ENCODE measurements around the gene CENPK. TPM values are rescaled to one million over a fixed set of nuclear protein-coding genes. Genes with fewer than 3 reads are reported as not detected.
"Not testable (repeated sequence)": the region's sequence is repeated elsewhere in the genome, so short reads cannot be mapped to it uniquely, and the experiment has no call there.

CENPK gene
- polyA plus RNA-seq, 1 experiment = 4.8 TPM

DNA sequence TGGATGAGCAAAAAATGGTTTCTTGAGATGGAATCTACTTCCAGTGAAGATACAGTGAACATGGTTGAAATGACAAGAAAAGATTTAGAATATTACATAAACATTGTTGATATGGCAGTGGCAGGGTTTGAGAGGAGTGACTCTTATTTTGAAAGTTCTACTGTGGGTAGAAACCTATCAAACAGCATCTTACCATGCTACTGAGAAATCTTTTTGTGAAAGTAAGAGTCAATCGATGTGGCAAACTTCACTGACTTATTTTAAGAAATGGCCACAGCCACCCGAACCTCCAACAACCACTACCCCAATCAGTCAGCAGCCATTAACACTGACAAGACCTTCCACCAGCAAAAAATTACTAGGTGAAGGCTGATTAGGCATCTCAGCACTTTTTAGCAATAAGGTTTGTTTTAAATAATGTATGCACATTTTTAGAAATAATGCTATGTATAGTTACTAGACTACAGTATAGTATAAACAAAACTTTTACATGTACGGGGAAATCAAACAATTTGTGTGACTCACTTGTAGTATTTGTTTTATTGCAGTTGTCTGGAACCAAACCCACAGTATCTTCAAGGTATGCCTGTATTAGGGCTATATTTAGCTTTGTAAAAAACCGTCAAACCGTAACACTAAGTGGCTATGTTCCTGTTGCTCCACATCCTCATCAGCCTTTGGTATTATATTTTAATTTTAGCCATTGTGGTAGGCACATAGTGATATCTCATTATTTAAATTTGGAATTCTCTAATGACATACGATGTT lies 50.6 kb downstream of the CENPK start:
- POLR2A ChIA-PET = no interaction called here
- CTCF ChIA-PET = no interaction called here
- no peak for TF ChIP-seq CTCF (IDR thresholded peaks at IDR 0.05; ENCODE audit: insufficient read depth, low read depth, low read length)
- H3K36me3 ChIP-seq (ENCODE audit: control insufficient read depth, insufficient read depth, low read length) = no peaks in the 10 kb centered on the region
- no peak overlapping the region for H3K4me3 ChIP-seq (ENCODE audit: low read depth, low read length)
- no peaks in the 10 kb centered on the region for H3K27me3 ChIP-seq (ENCODE audit: control insufficient read depth, insufficient read depth, low read length)
- no peak for DNase-seq (ENCODE audit: low read depth)

DNA sequence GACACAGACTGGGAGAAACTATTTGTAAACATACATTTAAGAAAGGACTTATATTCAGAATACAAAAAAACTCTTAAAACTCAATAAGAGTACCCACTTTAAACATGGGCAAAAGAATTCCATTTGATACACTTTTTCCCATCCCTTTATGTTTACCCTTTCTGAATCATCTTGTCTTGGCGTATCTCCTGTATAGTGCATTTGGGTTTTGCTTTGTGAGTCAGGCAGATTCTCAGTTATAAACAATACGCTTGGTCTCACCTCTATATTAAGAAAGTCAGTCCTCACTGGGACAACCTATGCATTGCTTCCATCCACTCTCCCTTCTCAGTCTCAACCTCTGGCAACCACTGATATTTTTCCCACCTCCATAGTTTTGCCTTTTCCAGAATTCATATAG lies 54.0 kb downstream of the CENPK start:
- TF ChIP-seq CTCF (IDR thresholded peaks at IDR 0.05; ENCODE audit: insufficient read depth, low read depth, low read length) = no peak
- no peak for DNase-seq (ENCODE audit: low read depth)
- ChIA-PET POLR2A (no interaction called here), CTCF (no interaction called here)
- Histone ChIP-seq H3K36me3 (ENCODE audit: control insufficient read depth, insufficient read depth, low read length) (no peaks in the 10 kb centered on the region), H3K27me3 (ENCODE audit: control insufficient read depth, insufficient read depth, low read length) (no peaks in the 10 kb centered on the region), H3K4me3 (ENCODE audit: low read depth, low read length) (no peak overlapping the region)

DNA sequence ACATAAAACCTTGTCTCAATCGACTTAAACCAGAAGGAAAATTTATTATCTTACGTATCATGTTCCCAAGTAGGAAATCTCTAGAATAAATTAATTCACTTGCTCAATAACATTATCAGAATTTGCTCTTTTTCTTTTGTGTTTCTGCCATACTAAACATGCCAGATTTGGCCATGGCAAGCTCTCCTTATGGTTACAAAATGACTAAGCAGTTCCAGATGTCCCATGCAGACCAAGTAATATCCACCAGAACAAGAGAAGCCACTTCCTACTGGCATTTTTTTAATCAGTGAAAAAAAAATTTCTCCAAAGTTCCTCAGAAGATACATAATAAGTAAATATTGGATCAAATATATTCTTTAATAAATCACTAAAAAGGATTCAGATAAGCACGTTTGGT lies 56.0 kb downstream of the CENPK start:
- POLR2A ChIA-PET = interaction anchor here (0.7 kb wide), 1 partner anchor 15 kb away, joined by 4 read pairs; no protein-coding TSS in a partner anchor

GRCh38 chr5:65489119-65489518 lies 73.8 kb downstream of the CENPK start:
- no peak for DNase-seq (ENCODE audit: low read depth)
- H3K36me3 ChIP-seq (ENCODE audit: control insufficient read depth, insufficient read depth, low read length) = no peaks in the 10 kb centered on the region
- H3K4me3 ChIP-seq (ENCODE audit: low read depth, low read length) = no peak overlapping the region
- H3K27me3 ChIP-seq (ENCODE audit: control insufficient read depth, insufficient read depth, low read length) = no peaks in the 10 kb centered on the region
- CTCF ChIA-PET = no interaction called here
- no peak for TF ChIP-seq CTCF (IDR thresholded peaks at IDR 0.05; ENCODE audit: insufficient read depth, low read depth, low read length)
- POLR2A ChIA-PET = no interaction called here

More for the DNA sequence above, 56.0 kb downstream of the CENPK start:
- no peak overlapping the region for H3K4me3 ChIP-seq (ENCODE audit: low read depth, low read length)
- H3K36me3 ChIP-seq (ENCODE audit: control insufficient read depth, insufficient read depth, low read length) = no peaks in the 10 kb centered on the region
- TF ChIP-seq CTCF (IDR thresholded peaks at IDR 0.05; ENCODE audit: insufficient read depth, low read depth, low read length) = no peak
- DNase-seq (ENCODE audit: low read depth) = peak; percentile 46
- CTCF ChIA-PET = no interaction called here
- no peaks in the 10 kb centered on the region for H3K27me3 ChIP-seq (ENCODE audit: control insufficient read depth, insufficient read depth, low read length)

DNA sequence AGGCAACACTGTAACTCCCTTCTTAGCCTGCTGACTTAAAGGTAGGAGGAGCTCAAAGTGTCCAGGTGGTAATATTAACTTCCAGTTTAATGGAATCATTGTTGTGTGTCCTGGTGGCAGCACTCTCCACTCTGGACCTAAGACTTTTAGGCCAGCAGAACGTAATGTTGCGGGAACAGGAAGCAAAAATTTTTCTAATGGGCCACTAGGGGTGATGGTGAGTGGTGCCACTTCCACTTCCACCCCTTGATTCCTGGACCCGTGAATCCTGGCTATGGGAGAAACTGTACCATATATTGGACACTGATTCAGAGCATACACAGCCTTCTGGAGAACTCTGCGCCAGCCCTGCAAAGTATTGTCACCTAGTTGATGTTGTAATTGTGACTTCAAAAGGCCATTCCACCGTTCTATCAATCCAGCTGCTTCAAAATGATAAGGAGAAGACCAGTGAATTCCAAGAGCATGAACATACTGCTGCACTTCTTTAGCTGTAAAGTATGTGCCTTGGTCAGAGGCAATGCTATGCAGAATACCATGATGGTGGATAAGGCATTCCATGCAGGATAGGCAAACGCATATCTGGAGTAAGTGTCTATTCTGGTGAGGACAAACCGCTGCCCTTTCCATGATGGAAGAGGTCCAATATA lies 74.8 kb downstream of the CENPK start:
- H3K4me3 ChIP-seq (ENCODE audit: low read depth, low read length); POLR2A ChIA-PET; DNase-seq (ENCODE audit: low read depth); CTCF ChIA-PET; H3K27me3 ChIP-seq (ENCODE audit: control insufficient read depth, insufficient read depth, low read length); H3K36me3 ChIP-seq (ENCODE audit: control insufficient read depth, insufficient read depth, low read length): not testable (repeated sequence)

DNA sequence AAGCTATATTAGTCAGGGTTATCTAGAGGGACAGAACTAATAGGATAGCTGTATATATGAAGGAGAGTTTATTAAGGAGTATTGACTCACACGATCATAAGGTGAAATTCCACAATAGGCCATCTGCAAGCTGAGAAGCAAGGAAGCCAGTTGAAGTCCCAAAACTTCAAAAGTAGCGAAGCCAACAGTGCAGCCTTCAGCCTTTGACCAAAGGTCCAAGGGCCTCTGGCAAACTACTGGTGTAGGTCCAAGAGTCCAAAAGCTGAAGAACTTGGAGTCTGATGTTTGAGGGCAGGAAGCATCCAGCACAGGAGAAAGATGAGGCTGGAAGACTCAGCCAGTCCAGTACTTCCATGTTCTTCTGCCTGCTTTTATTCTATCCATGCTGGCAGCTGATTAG lies 76.2 kb downstream of the CENPK start:
- CTCF ChIA-PET = interaction anchor here (0.6 to 2.5 kb wide), 4 partner anchors 149 to 676 kb away, joined by 3 to 14 read pairs (median 3); no protein-coding TSS in a partner anchor
- H3K4me3 ChIP-seq (ENCODE audit: low read depth, low read length); H3K36me3 ChIP-seq (ENCODE audit: control insufficient read depth, insufficient read depth, low read length); DNase-seq (ENCODE audit: low read depth); H3K27me3 ChIP-seq (ENCODE audit: control insufficient read depth, insufficient read depth, low read length); POLR2A ChIA-PET: not testable (repeated sequence)

Data from BJ (cell line).